H9 (cell line): ENCODE data around the gene SCG2. TPM values are rescaled to one million over a fixed set of nuclear protein-coding genes. Genes with fewer than 3 reads are reported as not detected.

ENCODE experiments used
- DNase-seq: peaks from one replicate; pipeline ENCODE4 v3.0.0-alpha.2; 2017
- H2AFZ ChIP-seq: one replicate; pipeline ENCODE4 v1.6.1; 2013; ENCODE audit warnings: mild to moderate bottlenecking, low read length, control low read depth, moderate library complexity
- H2AK5ac ChIP-seq: 2 replicates; pipeline ENCODE4 v1.6.1; 2013; ENCODE audit warnings: low read length, control low read depth, mixed read lengths; ENCODE audit not compliant: insufficient read length
- H2BK120ac ChIP-seq: one replicate; pipeline ENCODE4 v1.6.1; 2013; ENCODE audit warnings: low read depth, mild to moderate bottlenecking, low read length, control low read depth, inconsistent platforms; ENCODE audit not compliant: poor library complexity, severe bottlenecking
- H2BK12ac ChIP-seq: 2 replicates; pipeline ENCODE4 v1.6.1; 2013; ENCODE audit warnings: low read length, control low read depth, mixed read lengths, low read depth; ENCODE audit not compliant: insufficient read length
- H2BK15ac ChIP-seq: 2 replicates; pipeline ENCODE4 v1.6.1; 2013; ENCODE audit warnings: low read depth, low read length, control low read depth
- H2BK20ac ChIP-seq: one replicate; pipeline ENCODE4 v1.6.1; 2013; ENCODE audit warnings: low read depth, mild to moderate bottlenecking, low read length, control low read depth, inconsistent platforms; ENCODE audit not compliant: poor library complexity, severe bottlenecking
- H2BK5ac ChIP-seq: 2 replicates; pipeline ENCODE4 v1.6.1; 2013; ENCODE audit warnings: low read length, control low read depth, mixed read lengths; ENCODE audit not compliant: insufficient read length
- H3K14ac ChIP-seq: 2 replicates; pipeline ENCODE4 v1.6.1; 2013; ENCODE audit warnings: low read length, control low read depth; ENCODE audit not compliant: insufficient read depth
- H3K18ac ChIP-seq: 2 replicates; pipeline ENCODE4 v1.6.1; 2013; ENCODE audit warnings: low read depth, mild to moderate bottlenecking, mixed read lengths, low read length, control low read depth; ENCODE audit not compliant: insufficient read length
- H3K23ac ChIP-seq: 2 replicates; pipeline ENCODE4 v1.6.1; 2013; ENCODE audit warnings: low read length, control low read depth, mixed read lengths, low read depth; ENCODE audit not compliant: insufficient read length
- H3K23me2 ChIP-seq: 2 replicates; pipeline ENCODE4 v1.6.1; 2013; ENCODE audit warnings: low read depth, mild to moderate bottlenecking, mixed read lengths, low read length, control low read depth; ENCODE audit not compliant: insufficient read length, poor library complexity, severe bottlenecking
- H3K27ac ChIP-seq: 2 replicates; pipeline ENCODE4 v1.5.1; 2013; ENCODE audit warnings: low read length, control low read depth, mixed read lengths, low read depth; ENCODE audit not compliant: insufficient read length
- H3K27me3 ChIP-seq: 2 replicates; pipeline ENCODE4 v1.6.1; 2013; ENCODE audit warnings: low read length, control low read depth, inconsistent platforms; ENCODE audit not compliant: insufficient read depth
- H3K4ac ChIP-seq: 2 replicates; pipeline ENCODE4 v1.6.1; 2013; ENCODE audit warnings: low read depth, mild to moderate bottlenecking, control low read depth, inconsistent platforms, low read length, moderate library complexity
- H3K4me1 ChIP-seq: 2 replicates; pipeline ENCODE4 v1.6.1; 2013; ENCODE audit warnings: low read length, control low read depth, inconsistent platforms; ENCODE audit not compliant: insufficient read depth
- H3K4me2 ChIP-seq: 2 replicates; pipeline ENCODE4 v1.6.1; 2013; ENCODE audit warnings: low read length, control low read depth, mixed read lengths; ENCODE audit not compliant: insufficient read length, insufficient read depth
- H3K56ac ChIP-seq: 2 replicates; pipeline ENCODE4 v1.6.1; 2013; ENCODE audit warnings: low read depth, mild to moderate bottlenecking, mixed read lengths, low read length, control low read depth; ENCODE audit not compliant: insufficient read length
- H3K79me1 ChIP-seq: 2 replicates; pipeline ENCODE4 v1.6.1; 2013; ENCODE audit warnings: low read depth, mild to moderate bottlenecking, moderate library complexity, low read length, control low read depth, inconsistent platforms; ENCODE audit not compliant: insufficient read depth, poor library complexity, severe bottlenecking
- H3K79me2 ChIP-seq: 2 replicates; pipeline ENCODE4 v1.6.1; 2013; ENCODE audit warnings: low read length, control low read depth, inconsistent platforms; ENCODE audit not compliant: insufficient read depth
- H3K9ac ChIP-seq: 2 replicates; pipeline ENCODE4 v1.6.1; 2013; ENCODE audit warnings: low read length, control low read depth, mixed read lengths; ENCODE audit not compliant: insufficient read length; ENCODE audit errors: extremely low read depth
- H3K9me3 ChIP-seq: one replicate; pipeline ENCODE4 v1.6.1; 2013; ENCODE audit warnings: low read depth, low read length, inconsistent platforms; ENCODE audit not compliant: control insufficient read depth
- H3T11ph ChIP-seq: one replicate; pipeline ENCODE4 v1.6.1; 2013; ENCODE audit warnings: mild to moderate bottlenecking, low read length, control low read depth, inconsistent platforms
- H4K20me1 ChIP-seq: one replicate; pipeline ENCODE4 v1.6.1; 2013; ENCODE audit not compliant: control insufficient read depth, insufficient read length, insufficient read depth
- H4K5ac ChIP-seq: 2 replicates; pipeline ENCODE4 v1.6.1; 2013; ENCODE audit warnings: low read depth, mild to moderate bottlenecking, mixed read lengths, low read length, control low read depth; ENCODE audit not compliant: insufficient read length
- H4K8ac ChIP-seq: replicated peaks from 2 replicates; pipeline ENCODE4 v1.6.1; 2013; ENCODE audit warnings: low read length, control low read depth, mixed read lengths, low read depth; ENCODE audit not compliant: insufficient read length
- H4K91ac ChIP-seq: 2 replicates; pipeline ENCODE4 v1.6.1; 2013; ENCODE audit warnings: low read depth, mild to moderate bottlenecking, moderate library complexity, mixed read lengths, low read length, control low read depth; ENCODE audit not compliant: insufficient read length
- H3K27ac Mint-ChIP-seq, 3 experiments: 2 replicates in 2 of 3; 3 replicates in 1 of 3; pipeline ENCODE4 v1.8.0; 2020 to 2021; ENCODE audit warnings: mixed read lengths in 3 of 3, mild to moderate bottlenecking in 1 of 3, moderate library complexity in 1 of 3
- H3K27me3 Mint-ChIP-seq: 2 replicates; pipeline ENCODE4 v1.8.0; 2021; ENCODE audit warnings: low read depth, mild to moderate bottlenecking, moderate library complexity, mixed read lengths
- H3K36me3 Mint-ChIP-seq, 3 experiments: 2 replicates in 2 of 3; 3 replicates in 1 of 3; pipeline ENCODE4 v1.8.0; 2020 to 2021; ENCODE audit warnings: low read depth in 3 of 3, mixed read lengths in 3 of 3; ENCODE audit not compliant: insufficient read depth in 1 of 3
- H3K4me1 Mint-ChIP-seq, 2 experiments: 2 replicates each; pipeline ENCODE4 v1.8.0; 2020; ENCODE audit warnings: mixed read lengths in 2 of 2
- H3K4me3 Mint-ChIP-seq, 2 experiments: 2 replicates in 1 of 2; 3 replicates in 1 of 2; pipeline ENCODE4 v1.8.0; 2020 to 2021; ENCODE audit warnings: mild to moderate bottlenecking in 2 of 2, mixed read lengths in 2 of 2, moderate library complexity in 1 of 2
- H3K9me3 Mint-ChIP-seq, 2 experiments: 2 replicates in 1 of 2; 3 replicates in 1 of 2; pipeline ENCODE4 v1.8.0; 2020; ENCODE audit warnings: mild to moderate bottlenecking in 2 of 2, mixed read lengths in 2 of 2, moderate library complexity in 1 of 2
- WGBS: extraction: QIAGEN DNeasy Blood & Tissue Kit; methylation state at CpG from one replicate; pipeline ENCODE4 v1.1.7; 2013; ENCODE audit warnings: missing lambda C conversion rate, low lambda C conversion rate, mixed read lengths; ENCODE audit not compliant: insufficient read length; ENCODE audit errors: extremely low coverage; 5-methylcytosine and 5-hydroxymethylcytosine counted together
- total RNA-seq: library from RNA; stranded (reverse); gene quantifications from 2 replicates; pipeline ENCODE4 v1.2.1, GENCODE V29; 2021
- TF ChIP-seq, protein P1 (sequence below): fragments of 200-600 bp; sonication (generic); conservative IDR thresholded peaks from 3 replicates; pipeline ENCODE4 v1.8.0; 2021; ENCODE audit warnings: antibody characterized with exemption, mild to moderate bottlenecking

Gene SCG2
- total RNA-seq, 1 experiment from 2014 or later, result 4.4 TPM

DNA sequence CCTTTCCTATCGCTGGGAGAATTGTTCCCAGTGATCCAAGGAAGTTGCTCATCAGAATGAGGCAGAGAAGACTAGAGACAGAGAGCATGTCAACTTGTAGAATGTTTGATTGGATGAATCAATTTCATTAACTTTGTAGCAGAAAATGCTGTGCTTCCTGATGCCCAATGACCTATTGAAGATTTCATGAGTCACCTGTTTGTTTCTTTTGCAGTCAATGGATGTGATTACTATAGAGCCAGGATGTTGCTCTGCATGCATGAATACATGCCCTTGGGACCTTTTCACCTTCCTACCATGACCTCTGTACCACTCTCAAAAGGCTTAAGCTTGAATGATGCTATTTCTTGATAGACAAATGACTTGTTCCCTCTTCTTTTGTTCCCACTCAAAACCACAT lies 23.3 kb downstream of the SCG2 start:
- peaks cover 6 to 12% of the 10 kb centered on the region in 2 experiments for H3K4me1 Mint-ChIP-seq

More for the DNA sequence above, 23.3 kb downstream of the SCG2 start:
- H4K5ac ChIP-seq, result no peak overlapping the region
- Mint-ChIP-seq H3K9me3 (no peaks in the 10 kb centered on the region), H3K36me3 (no peaks in the 10 kb centered on the region), H3K27me3 (peaks cover 3% of the 10 kb centered on the region), H3K27ac (no peak overlapping the region; a peak in 1 of 7 replicates), H3K4me3 (no peak overlapping the region)
- no peak overlapping the region for H3K23ac ChIP-seq
- no peak overlapping the region for H2BK15ac ChIP-seq
- WGBS, result no CpG with 5 or more reads among the region's 1 CpG
- no peak overlapping the region for H3K14ac ChIP-seq
- DNase-seq, result no peak
- TF ChIP-seq, protein P1, sequence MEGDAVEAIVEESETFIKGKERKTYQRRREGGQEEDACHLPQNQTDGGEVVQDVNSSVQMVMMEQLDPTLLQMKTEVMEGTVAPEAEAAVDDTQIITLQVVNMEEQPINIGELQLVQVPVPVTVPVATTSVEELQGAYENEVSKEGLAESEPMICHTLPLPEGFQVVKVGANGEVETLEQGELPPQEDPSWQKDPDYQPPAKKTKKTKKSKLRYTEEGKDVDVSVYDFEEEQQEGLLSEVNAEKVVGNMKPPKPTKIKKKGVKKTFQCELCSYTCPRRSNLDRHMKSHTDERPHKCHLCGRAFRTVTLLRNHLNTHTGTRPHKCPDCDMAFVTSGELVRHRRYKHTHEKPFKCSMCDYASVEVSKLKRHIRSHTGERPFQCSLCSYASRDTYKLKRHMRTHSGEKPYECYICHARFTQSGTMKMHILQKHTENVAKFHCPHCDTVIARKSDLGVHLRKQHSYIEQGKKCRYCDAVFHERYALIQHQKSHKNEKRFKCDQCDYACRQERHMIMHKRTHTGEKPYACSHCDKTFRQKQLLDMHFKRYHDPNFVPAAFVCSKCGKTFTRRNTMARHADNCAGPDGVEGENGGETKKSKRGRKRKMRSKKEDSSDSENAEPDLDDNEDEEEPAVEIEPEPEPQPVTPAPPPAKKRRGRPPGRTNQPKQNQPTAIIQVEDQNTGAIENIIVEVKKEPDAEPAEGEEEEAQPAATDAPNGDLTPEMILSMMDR, result no peak
- no peaks in the 10 kb centered on the region for H4K20me1 ChIP-seq
- H3K9ac ChIP-seq, result no peak overlapping the region
- no peak overlapping the region for H2BK5ac ChIP-seq
- no peak overlapping the region for H3K4me2 ChIP-seq
- no peak overlapping the region for H3K56ac ChIP-seq
- H3K4ac ChIP-seq, result no peak overlapping the region
- H2AFZ ChIP-seq, result no peak overlapping the region
- H3K9me3 ChIP-seq, result no peaks in the 10 kb centered on the region
- no peak overlapping the region for H4K8ac ChIP-seq
- no peaks in the 10 kb centered on the region for H3K27me3 ChIP-seq
- no peak overlapping the region for H3K27ac ChIP-seq
- no peaks in the 10 kb centered on the region for H3K4me1 ChIP-seq
- H2BK120ac ChIP-seq, result no peak overlapping the region
- no peak overlapping the region for H4K91ac ChIP-seq
- H3K79me1 ChIP-seq, result no peaks in the 10 kb centered on the region
- H2BK20ac ChIP-seq, result no peak overlapping the region
- H3K18ac ChIP-seq, result no peak overlapping the region
- H3T11ph ChIP-seq, result no peak overlapping the region
- no peak overlapping the region for H2BK12ac ChIP-seq
- no peaks in the 10 kb centered on the region for H3K79me2 ChIP-seq
- H2AK5ac ChIP-seq, result no peak overlapping the region
- H3K23me2 ChIP-seq, result no peaks in the 10 kb centered on the region
